ENCODE measurements around the gene MAGI1. TPM values are rescaled to one million over a fixed set of nuclear protein-coding genes. Genes with fewer than 3 reads are reported as not detected.

Gene MAGI1
- polyA plus RNA-seq, 3 donors, result not detected

- Histone ChIP-seq H3K9me3 (replicated peaks in 1 of 2; ENCODE audit: control insufficient read depth in 1 of 2, insufficient read depth in 1 of 2, low read length in 2 of 2) (peaks cover 0 to 9% of the 10 kb centered on the region in 2 donors), H4K20me1 (ENCODE audit: insufficient read depth, low read length) (no peaks in the 10 kb centered on the region), H3K79me2 (ENCODE audit: insufficient read depth, low read length) (no peaks in the 10 kb centered on the region), H3K9ac (ENCODE audit: insufficient read depth, low read length, poor library complexity, severe bottlenecking) (no peak overlapping the region), H3K27me3 (ENCODE audit: control insufficient read depth in 2 of 2, insufficient read depth in 2 of 2, low read length in 2 of 2) (peaks cover 16 to 30% of the 10 kb centered on the region in 2 donors), H2AFZ (ENCODE audit: insufficient read depth, low read depth, low read length, poor library complexity, severe bottlenecking) (no peak overlapping the region), H3K4me2 (replicated peaks; ENCODE audit: extremely low read depth, low read length, poor library complexity, severe bottlenecking) (no peak overlapping the region), H3K4me1 (ENCODE audit: control insufficient read depth in 1 of 2, insufficient read depth in 2 of 2, low read length in 2 of 2) (peaks cover 0 to 2% of the 10 kb centered on the region in 2 donors), H3K27ac (ENCODE audit: low read depth in 1 of 2, low read length in 2 of 2) (no peak overlapping the region), H3K4me3 (replicated peaks in 1 of 3; ENCODE audit: low read depth in 2 of 3, low read length in 3 of 3) (no peak overlapping the region), H3K36me3 (replicated peaks in 1 of 2; ENCODE audit: control insufficient read depth in 1 of 2, insufficient read depth in 2 of 2, low read length in 2 of 2) (no peaks in the 10 kb centered on the region)
- 87% methylated on average over 3 of the region's 3 CpGs for WGBS (ENCODE audit: insufficient coverage)
- DNase-seq, result no peak
- Mint-ChIP-seq H3K27ac (no peak overlapping the region), H3K4me1 (peaks cover 7% of the 10 kb centered on the region), H3K36me3 (peaks cover 0 to 3% of the 10 kb centered on the region in 2 donors), H3K4me3 (no peak overlapping the region), H3K9me3 (peaks cover 0 to 8% (median 5%) of the 10 kb centered on the region in 7 donors), H3K27me3 (ENCODE audit: low read depth in 3 of 3) (peaks cover 25 to 33% (median 28%) of the 10 kb centered on the region in 3 donors)
- intact Hi-C loops (cut with micrococcal nuclease), result no loop called here
- no peak for TF ChIP-seq CTCF (IDR thresholded peaks at IDR 0.05)
These were observed 5.2 kb downstream of the MAGI1 start for GRCh38 chr3:66033241-66034138.

- WGBS (ENCODE audit: insufficient coverage), result no CpG with 5 or more reads among the region's 6 CpGs
- H3K4me3 Mint-ChIP-seq, result no peak overlapping the region
- Histone ChIP-seq H3K79me2 (ENCODE audit: insufficient read depth, low read length) (no peaks in the 10 kb centered on the region), H3K9me3 (replicated peaks in 1 of 2; ENCODE audit: control insufficient read depth in 1 of 2, insufficient read depth in 1 of 2, low read length in 2 of 2) (no peaks in the 10 kb centered on the region), H3K27ac (ENCODE audit: low read depth in 1 of 2, low read length in 2 of 2) (no peak overlapping the region), H3K4me3 (replicated peaks in 1 of 3; ENCODE audit: low read depth in 2 of 3, low read length in 3 of 3) (no peak overlapping the region), H3K27me3 (ENCODE audit: control insufficient read depth in 2 of 2, insufficient read depth in 2 of 2, low read length in 2 of 2) (peaks cover 2 to 7% of the 10 kb centered on the region in 2 donors), H2AFZ (ENCODE audit: insufficient read depth, low read depth, low read length, poor library complexity, severe bottlenecking) (no peak overlapping the region), H3K9ac (ENCODE audit: insufficient read depth, low read length, poor library complexity, severe bottlenecking) (no peak overlapping the region), H4K20me1 (ENCODE audit: insufficient read depth, low read length) (no peaks in the 10 kb centered on the region), H3K4me2 (replicated peaks; ENCODE audit: extremely low read depth, low read length, poor library complexity, severe bottlenecking) (no peak overlapping the region), H3K36me3 (replicated peaks in 1 of 2; ENCODE audit: control insufficient read depth in 1 of 2, insufficient read depth in 2 of 2, low read length in 2 of 2) (no peaks in the 10 kb centered on the region), H3K4me1 (ENCODE audit: control insufficient read depth in 1 of 2, insufficient read depth in 2 of 2, low read length in 2 of 2) (no peaks in the 10 kb centered on the region)
- H3K4me1 Mint-ChIP-seq, result no peaks in the 10 kb centered on the region
- H3K36me3 Mint-ChIP-seq, result no peaks in the 10 kb centered on the region
- H3K27ac Mint-ChIP-seq, result no peak overlapping the region
- DNase-seq, result no peak
- peaks cover 5 to 11% (median 5%) of the 10 kb centered on the region in 3 donors for H3K27me3 Mint-ChIP-seq (ENCODE audit: low read depth in 3 of 3)
- intact Hi-C loops (cut with micrococcal nuclease), result no loop called here
- no peak for TF ChIP-seq CTCF (IDR thresholded peaks at IDR 0.05)
- peaks cover 0 to 2% (median 0%) of the 10 kb centered on the region in 7 donors for H3K9me3 Mint-ChIP-seq
These were observed 7.5 kb downstream of the MAGI1 start for GRCh38 chr3:66031102-66031698.

Measured in CD14-positive monocyte (primary cell).